H1 (cell line): ENCODE measurements around the gene OTOF. TPM values are rescaled to one million over a fixed set of nuclear protein-coding genes. Genes with fewer than 3 reads are reported as not detected.

ENCODE experiments used
- CTCF ChIA-PET: fragments of 300-600 bp; sonication (Branson Sonifier 250); formaldehyde crosslinking; loops from one replicate; lab custom pipeline; 2021; ENCODE audit not compliant: partially characterized antibody; lab: Charles Lee
- POLR2A ChIA-PET: fragments of 300-600 bp; sonication (Branson Sonifier 250); formaldehyde crosslinking; loops from one replicate; lab custom pipeline; 2021; ENCODE audit warnings: inconsistent platforms; ENCODE audit not compliant: partially characterized antibody; lab: Charles Lee
- DNase-seq, 2 experiments: peaks; one replicate each; pipeline versions ENCODE4 v3.0.0 to v3.0.0-alpha.2; 2010 to 2022; ENCODE audit warnings: low spot score in 2 of 2, low read depth in 1 of 2, mixed read lengths in 1 of 2
- FAIRE-seq: peaks from 2 replicates; lab custom pipeline; 2011; peaks lifted over from hg19 to GRCh38; lab: Jason Lieb, UNC
- H2AFZ ChIP-seq: 2 replicates; pipeline ENCODE4 v1.8.1; 2012; ENCODE audit warnings: low read length, inconsistent platforms
- H2AK5ac ChIP-seq: 2 replicates; pipeline ENCODE4 v1.6.1; 2013; ENCODE audit warnings: low read depth, low read length
- H2BK120ac ChIP-seq: replicated peaks from 2 replicates; pipeline ENCODE3; 2013; ENCODE audit warnings: low read depth, low read length, inconsistent platforms
- H2BK12ac ChIP-seq: 2 replicates; pipeline ENCODE4 v1.6.1; 2013; ENCODE audit warnings: low read depth, low read length
- H2BK15ac ChIP-seq: 2 replicates; pipeline ENCODE4 v1.6.1; 2013; ENCODE audit warnings: low read length
- H2BK20ac ChIP-seq: 2 replicates; pipeline ENCODE4 v1.6.1; 2013; ENCODE audit warnings: low read length
- H2BK5ac ChIP-seq: 2 replicates; pipeline ENCODE4 v1.6.1; 2013; ENCODE audit warnings: low read depth, low read length
- H3K14ac ChIP-seq: 2 replicates; pipeline ENCODE4 v1.6.1; 2013; ENCODE audit warnings: inconsistent platforms; ENCODE audit not compliant: insufficient read length
- H3K18ac ChIP-seq: 2 replicates; pipeline ENCODE4 v1.6.1; 2013; ENCODE audit warnings: low read length; ENCODE audit errors: extremely low read depth
- H3K23ac ChIP-seq: 2 replicates; pipeline ENCODE4 v1.6.1; 2013; ENCODE audit warnings: inconsistent platforms; ENCODE audit not compliant: insufficient read length
- H3K23me2 ChIP-seq: 2 replicates; pipeline ENCODE4 v1.6.1; 2013; ENCODE audit warnings: low read depth, low read length
- H3K27ac ChIP-seq: 2 replicates; pipeline ENCODE4 v1.6.1; 2011; ENCODE audit warnings: low read depth, low read length, inconsistent platforms
- H3K27me3 ChIP-seq, 4 experiments: replicated peaks in 1 of 4; 1 replicate in 1 of 4; 2 replicates in 3 of 4; pipeline versions ENCODE4 v1.6.1 to v1.8.1; 2011 to 2013; ENCODE audit warnings: low read length in 3 of 4, mild to moderate bottlenecking in 3 of 4, inconsistent platforms in 2 of 4, mixed read lengths in 2 of 4, moderate library complexity in 1 of 4; ENCODE audit not compliant: control insufficient read depth in 3 of 4, insufficient read depth in 3 of 4; ENCODE audit errors: extremely low read depth in 1 of 4
- H3K36me3 ChIP-seq, 4 experiments: 2 replicates each; pipeline versions ENCODE4 v1.6.1 to v1.8.1; 2011 to 2013; ENCODE audit warnings: mild to moderate bottlenecking in 4 of 4, low read length in 3 of 4, moderate library complexity in 2 of 4, control low read depth in 1 of 4, inconsistent platforms in 1 of 4; ENCODE audit not compliant: insufficient read depth in 4 of 4, control insufficient read depth in 2 of 4
- H3K4ac ChIP-seq: replicated peaks from 2 replicates; pipeline ENCODE3; 2013; ENCODE audit warnings: low read length, low read depth, mixed read lengths, inconsistent platforms; ENCODE audit not compliant: insufficient read length
- H3K4me1 ChIP-seq, 4 experiments: replicated peaks in 1 of 4; 1 replicate in 1 of 4; 2 replicates in 3 of 4; pipeline versions ENCODE4 v1.6.1 to v1.8.1; 2011 to 2013; ENCODE audit warnings: low read length in 3 of 4, inconsistent platforms in 2 of 4, mixed read lengths in 1 of 4; ENCODE audit not compliant: insufficient read depth in 4 of 4, control insufficient read depth in 3 of 4
- H3K4me2 ChIP-seq, 2 experiments: 2 replicates each; pipeline versions ENCODE4 v1.6.1 to v1.8.1; 2011 to 2013; ENCODE audit warnings: low read depth in 2 of 2, low read length in 2 of 2, control low read depth in 1 of 2, inconsistent platforms in 1 of 2, mild to moderate bottlenecking in 1 of 2; ENCODE audit not compliant: insufficient read depth in 1 of 2
- H3K4me3 ChIP-seq, 4 experiments: fragments of 200-600, 300-600 bp in 1 of 4; sonication (generic), shearing (Covaris generic), sonication (Bioruptor Twin) in 1 of 4; 2 replicates each; pipeline versions ENCODE4 v1.5.1 to v1.8.1; 2011 to 2016; ENCODE audit warnings: low read length in 4 of 4, low read depth in 3 of 4, control low read depth in 2 of 4, inconsistent platforms in 2 of 4, mild to moderate bottlenecking in 2 of 4, mixed read lengths in 1 of 4, moderate library complexity in 1 of 4; ENCODE audit not compliant: insufficient read depth in 2 of 4; ENCODE audit errors: extremely low read depth in 1 of 4
- H3K56ac ChIP-seq: replicated peaks from 2 replicates; pipeline ENCODE3; 2013; ENCODE audit warnings: low read depth, mild to moderate bottlenecking, mixed read lengths, low read length, inconsistent platforms; ENCODE audit not compliant: insufficient read length
- H3K79me1 ChIP-seq: 2 replicates; pipeline ENCODE4 v1.6.1; 2013; ENCODE audit warnings: low read depth, low read length, control low read depth
- H3K79me2 ChIP-seq, 2 experiments: 2 replicates each; pipeline versions ENCODE4 v1.6.1 to v1.8.1; 2012 to 2013; ENCODE audit warnings: low read length in 2 of 2, mild to moderate bottlenecking in 2 of 2, inconsistent platforms in 1 of 2; ENCODE audit not compliant: insufficient read depth in 2 of 2, control insufficient read depth in 1 of 2
- H3K9ac ChIP-seq, 4 experiments: replicated peaks in 1 of 4; 1 replicate in 1 of 4; 2 replicates in 3 of 4; pipeline versions ENCODE4 v1.6.1 to v1.8.1; 2011 to 2013; ENCODE audit warnings: low read depth in 3 of 4, low read length in 3 of 4, control low read depth in 2 of 4, mild to moderate bottlenecking in 2 of 4, moderate library complexity in 2 of 4, inconsistent platforms in 1 of 4; ENCODE audit errors: extremely low read depth in 1 of 4
- H3K9me3 ChIP-seq, 2 experiments: 2 replicates each; pipeline versions ENCODE4 v1.6.1 to v1.8.1; 2012 to 2013; ENCODE audit warnings: mild to moderate bottlenecking in 2 of 2, moderate library complexity in 2 of 2, control low read depth in 1 of 2, inconsistent platforms in 1 of 2, low read depth in 1 of 2, low read length in 1 of 2, mixed read lengths in 1 of 2; ENCODE audit not compliant: insufficient read depth in 2 of 2
- H4K20me1 ChIP-seq, 2 experiments: replicated peaks in 1 of 2; 2 replicates each; pipeline versions ENCODE3 to v1.8.1; 2011 to 2013; ENCODE audit warnings: inconsistent platforms in 2 of 2, low read length in 2 of 2, mild to moderate bottlenecking in 1 of 2; ENCODE audit not compliant: insufficient read depth in 2 of 2, control insufficient read depth in 1 of 2
- H4K5ac ChIP-seq: 2 replicates; pipeline ENCODE4 v1.6.1; 2013; ENCODE audit warnings: low read length, low read depth, mixed read lengths, inconsistent platforms; ENCODE audit not compliant: insufficient read length
- H4K8ac ChIP-seq: 2 replicates; pipeline ENCODE4 v1.8.0; 2013; ENCODE audit warnings: mild to moderate bottlenecking, moderate library complexity, low read length, inconsistent platforms; ENCODE audit not compliant: insufficient read depth; ENCODE audit errors: extremely low read depth
- H4K91ac ChIP-seq: replicated peaks from 2 replicates; pipeline ENCODE3; 2013; ENCODE audit warnings: low read length, mixed read lengths, inconsistent platforms; ENCODE audit not compliant: insufficient read length
- BACH1 ChIP-seq: IDR thresholded peaks from 2 replicates; pipeline ENCODE4 v1.6.1; 2012; ENCODE audit warnings: low read length, improper control_type of control experiment
- CHD2 ChIP-seq: IDR thresholded peaks from 2 replicates; pipeline ENCODE4 v1.6.1; 2012; ENCODE audit warnings: low read length, improper control_type of control experiment
- FOSL1 ChIP-seq: IDR thresholded peaks from 2 replicates; pipeline ENCODE4 v1.6.1; 2011; ENCODE audit warnings: mild to moderate bottlenecking, low read depth, low read length, moderate library complexity; ENCODE audit not compliant: insufficient read depth
- HDAC6 ChIP-seq: IDR thresholded peaks from one replicate; pipeline ENCODE4 v1.7.1; 2012; ENCODE audit warnings: low read depth, mild to moderate bottlenecking, inconsistent platforms, low read length, moderate library complexity
- JUND ChIP-seq: IDR thresholded peaks from 2 replicates; pipeline ENCODE4 v1.6.1; 2011; ENCODE audit warnings: mild to moderate bottlenecking, improper control_type of control experiment, low read length
- KDM1A ChIP-seq: fragments of 200-600, 300-600 bp; sonication (generic); IDR thresholded peaks from 2 replicates; pipeline ENCODE4 v1.7.1; 2016; ENCODE audit warnings: mild to moderate bottlenecking, low read length, borderline replicate concordance
- MAFK ChIP-seq: IDR thresholded peaks from 2 replicates; pipeline ENCODE4 v1.6.1; 2012; ENCODE audit warnings: low read depth, mild to moderate bottlenecking, improper control_type of control experiment, low read length
- NRF1 ChIP-seq: IDR thresholded peaks from 2 replicates; pipeline ENCODE4 v1.6.1; 2011; ENCODE audit warnings: mild to moderate bottlenecking, low read depth, low read length, improper control_type of control experiment
- RAD21 ChIP-seq, 2 experiments: IDR thresholded peaks in 1 of 2; conservative IDR thresholded peaks in 1 of 2; 2 replicates each; pipeline ENCODE4 v1.6.1; 2011; ENCODE audit warnings: low read depth in 2 of 2, low read length in 2 of 2, improper control_type of control experiment in 1 of 2, inconsistent platforms in 1 of 2, mild to moderate bottlenecking in 1 of 2, moderate library complexity in 1 of 2
- SAP30 ChIP-seq: fragments of 300-600 bp; sonication (generic); IDR thresholded peaks from 2 replicates; pipeline ENCODE4 v1.7.1; 2012; ENCODE audit warnings: low read length, moderate library complexity, mild to moderate bottlenecking, inconsistent platforms; ENCODE audit not compliant: insufficient read depth, insufficient replicate concordance
- SP1 ChIP-seq: IDR thresholded peaks from 2 replicates; pipeline ENCODE4 v1.6.1; 2011; ENCODE audit warnings: low read depth, low read length
- TEAD4 ChIP-seq: IDR thresholded peaks from 2 replicates; pipeline ENCODE4 v1.6.1; 2012; ENCODE audit warnings: low read depth, low read length, inconsistent platforms, mixed read lengths
- WGBS, 2 experiments: shearing (Covaris generic) in 1 of 2; methylation state at CpG; one replicate each; pipeline versions ENCODE4 v1.1.6 to v1.1.7; 2013 to 2015; ENCODE audit warnings: low lambda C conversion rate in 2 of 2, mixed read lengths in 2 of 2, inconsistent platforms in 1 of 2, low coverage in 1 of 2, missing lambda C conversion rate in 1 of 2; ENCODE audit not compliant: insufficient replicate concordance in 2 of 2, insufficient coverage in 1 of 2, insufficient read length in 1 of 2; ENCODE audit errors: extremely low coverage in 1 of 2, missing lambda C conversion rate in 1 of 2; 5-methylcytosine and 5-hydroxymethylcytosine counted together
- polyA plus RNA-seq, 7 experiments: library from polyadenylated mRNA; depleted of rRNA in 3 of 7; stranded (reverse) in 5 of 7; unstranded in 2 of 7; fragments of >200 nt in 5 of 7; fragments of 200-250 nt in 2 of 7; gene quantifications; 1 replicate in 5 of 7; 2 replicates in 1 of 7; 4 replicates in 1 of 7; pipeline versions ENCODE4 v1.2.1 to v1.2.3, GENCODE V29; 2011 to 2013; ENCODE audit warnings: missing spikeins in 2 of 7, mixed read lengths in 2 of 7
- total RNA-seq: library from RNA; stranded (reverse); fragmentation: NEBNext Ultra II Directional; extraction: Animal tissue kit (Norgen Biotek cat#: 25700); gene quantifications from 2 replicates; pipeline ENCODE4 v1.2.1, GENCODE V29; 2021

Gene OTOF
- total and polyA plus RNA-seq, 2 of the 8 experiments (the other 6 are each of a cell fraction or from before 2014, with no cell fraction given) = 0.06 TPM; not detected in 1

- Histone ChIP-seq H3K4me3 (no peak overlapping the region), H2BK20ac (no peak overlapping the region), H3K23me2 (peaks cover 5% of the 10 kb centered on the region; the same call in 1 of the 2 replicates), H3K79me2 (no peaks in the 10 kb centered on the region), H3K14ac (no peak overlapping the region), H4K91ac (no peak overlapping the region), H3K18ac (no peak overlapping the region), H2BK12ac (no peak overlapping the region), H3K9ac (no peak overlapping the region), H2BK120ac (no peak overlapping the region), H3K27me3 (no peaks in the 10 kb centered on the region), H3K23ac (no peak overlapping the region), H3K4ac (no peak overlapping the region), H3K56ac (no peak overlapping the region), H2BK5ac (no peak overlapping the region), H2BK15ac (no peak overlapping the region), H3K9me3 (no peaks in the 10 kb centered on the region), H2AFZ (no peak overlapping the region; the same call in 1 of the 2 replicates), H4K5ac (no peak overlapping the region), H4K8ac (peak overlapping the region; percentile 92; the same call in 1 of the 2 replicates), H2AK5ac (no peak overlapping the region), H3K27ac (no peak overlapping the region), H3K4me1 (peaks cover 0 to 7% (median under 1%) of the 10 kb centered on the region in 4 experiments; a peak in 4 of 7 replicates), H3K4me2 (no peak overlapping the region), H4K20me1 (peaks cover 0 to 7% of the 10 kb centered on the region in 2 experiments), H3K79me1 (no peaks in the 10 kb centered on the region), H3K36me3 (no peaks in the 10 kb centered on the region)
- ChIA-PET POLR2A (no interaction called here), CTCF (interaction anchor here (0.6 to 2.0 kb wide), 8 partner anchors 11 to 585 kb away, joined by 3 to 6 read pairs (median 4); no protein-coding TSS in a partner anchor)
- DNase-seq = no peak
- WGBS, 2 experiments = 82% methylated on average over 18 of the region's 18 CpGs; no CpG with 5 or more reads in 1 of the 2 experiments
- FAIRE-seq = no peak
- TF ChIP-seq CHD2 (no peak), NRF1 (no peak), BACH1 (no peak), SAP30 (no peak), MAFK (no peak), HDAC6 (no peak), TEAD4 (no peak), JUND (no peak), RAD21 (IDR thresholded peaks at IDR 0.05 in 1 of 2, conservative IDR thresholded peaks at IDR 0.05 in 1 of 2; ENCODE audit: low read depth in 2 of 2, low read length in 2 of 2) (no peak), SP1 (no peak), KDM1A (no peak), FOSL1 (no peak)
These were observed 2.9 kb upstream of the OTOF start for GRCh38 chr2:26480566-26481423.
